Measurements from ENCODE around the gene STRN4. TPM values are rescaled to one million over a fixed set of nuclear protein-coding genes. Genes with fewer than 3 reads are reported as not detected.
"Not testable (repeated sequence)": the region's sequence is repeated elsewhere in the genome, so short reads cannot be mapped to it uniquely, and the experiment has no call there.

STRN4 gene
- total RNA-seq, 4 donors from 2014 or later: 81.6 to 306 (median 174) TPM

DNA sequence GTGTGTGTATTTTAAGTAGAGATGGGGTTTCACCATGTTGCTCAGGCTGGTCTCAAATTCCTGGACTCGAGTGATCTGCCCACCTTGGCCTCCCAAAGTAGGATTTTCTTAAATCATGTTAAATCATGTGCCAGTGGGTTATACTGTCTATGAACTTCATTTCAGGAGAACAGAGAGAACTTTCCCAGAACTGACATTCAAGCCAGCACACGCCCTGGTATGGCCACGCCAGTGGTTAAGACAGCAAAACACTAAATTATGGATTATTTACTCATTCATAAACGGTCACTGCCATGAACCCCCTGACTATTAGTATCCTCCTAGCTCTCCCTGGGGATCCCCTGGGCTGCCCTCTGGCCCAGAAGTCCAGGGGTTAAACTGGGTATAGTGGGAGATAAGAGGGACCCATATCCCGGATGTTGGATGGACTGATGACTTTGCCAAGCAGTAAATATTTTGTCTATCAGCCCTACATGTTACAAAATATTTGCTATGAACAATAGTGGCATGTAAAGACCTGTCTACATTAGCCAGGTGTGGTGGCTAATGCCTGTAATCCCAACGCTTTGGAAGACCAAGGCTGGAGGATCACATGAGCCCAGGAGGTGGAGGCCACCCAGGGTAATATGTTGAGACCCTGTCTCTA, 16.1 kb upstream of the STRN4 start:
- intact Hi-C loops (cut with DNase I; ENCODE audit: low total_unique reads): no loop called here

DNA sequence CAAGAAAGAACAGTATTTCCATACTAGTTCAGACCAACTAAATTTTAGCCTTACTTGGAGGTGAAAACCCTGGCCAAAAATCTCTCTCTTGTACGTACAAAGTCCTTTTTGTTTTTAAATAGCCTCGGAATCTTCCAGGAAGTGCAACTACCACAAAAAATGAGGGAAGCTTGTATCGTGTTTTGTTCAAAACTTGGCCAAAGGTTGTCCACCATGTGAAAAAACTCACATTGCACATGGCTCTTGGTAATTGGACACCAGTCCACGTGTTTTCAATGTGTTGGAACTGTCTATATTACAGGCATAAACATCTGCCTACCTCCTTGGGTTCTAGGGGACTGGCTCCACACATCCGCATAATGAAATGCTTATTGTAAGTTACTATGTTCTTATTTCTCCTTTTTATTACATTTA, 15.2 kb upstream of the STRN4 start:
- no peak for DNase-seq
- in situ Hi-C loops (cut with MboI; ENCODE audit: low pct_ligation_motif_present in 1 of 4, low pct_unique_long_range_greater_than_20kb in 1 of 4, low sequenced_read_pairs in 3 of 4) (loop anchor here in 1 of 4 donors (5.0 to 25.0 kb wide), 2 partner anchors 81 to 226 kb away; no protein-coding TSS in a partner anchor), intact Hi-C loops (cut with DNase I; ENCODE audit: low total_unique reads) (no loop called here)
- Histone ChIP-seq H3K4me3 (no peak overlapping the region), H3K27me3 (no peaks in the 10 kb centered on the region), H3K36me3 (peaks cover 0 to 5% (median 0%) of the 10 kb centered on the region in 4 donors), H3K9me3 (no peaks in the 10 kb centered on the region), H3K27ac (peak overlapping the region; percentile 9 to 55 (median 28)), H3K4me1 (peaks cover 7 to 25% (median 17%) of the 10 kb centered on the region in 4 donors)
- TF ChIP-seq POLR2A (IDR thresholded peaks at IDR 0.05) (no peak), POLR2AphosphoS5 (IDR thresholded peaks at IDR 0.05) (no peak)
- TF ChIP-seq, protein P1, sequence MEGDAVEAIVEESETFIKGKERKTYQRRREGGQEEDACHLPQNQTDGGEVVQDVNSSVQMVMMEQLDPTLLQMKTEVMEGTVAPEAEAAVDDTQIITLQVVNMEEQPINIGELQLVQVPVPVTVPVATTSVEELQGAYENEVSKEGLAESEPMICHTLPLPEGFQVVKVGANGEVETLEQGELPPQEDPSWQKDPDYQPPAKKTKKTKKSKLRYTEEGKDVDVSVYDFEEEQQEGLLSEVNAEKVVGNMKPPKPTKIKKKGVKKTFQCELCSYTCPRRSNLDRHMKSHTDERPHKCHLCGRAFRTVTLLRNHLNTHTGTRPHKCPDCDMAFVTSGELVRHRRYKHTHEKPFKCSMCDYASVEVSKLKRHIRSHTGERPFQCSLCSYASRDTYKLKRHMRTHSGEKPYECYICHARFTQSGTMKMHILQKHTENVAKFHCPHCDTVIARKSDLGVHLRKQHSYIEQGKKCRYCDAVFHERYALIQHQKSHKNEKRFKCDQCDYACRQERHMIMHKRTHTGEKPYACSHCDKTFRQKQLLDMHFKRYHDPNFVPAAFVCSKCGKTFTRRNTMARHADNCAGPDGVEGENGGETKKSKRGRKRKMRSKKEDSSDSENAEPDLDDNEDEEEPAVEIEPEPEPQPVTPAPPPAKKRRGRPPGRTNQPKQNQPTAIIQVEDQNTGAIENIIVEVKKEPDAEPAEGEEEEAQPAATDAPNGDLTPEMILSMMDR (IDR thresholded peaks at IDR 0.05): no peak
- WGBS, 2 donors (ENCODE audit: low coverage in 1 of 2): 46 to 60% methylated on average over 3 to 5 of the region's 5 CpGs

More for the DNA sequence above, 16.1 kb upstream of the STRN4 start:
- Histone ChIP-seq H3K27me3 (no peaks in the 10 kb centered on the region), H3K36me3 (no peaks in the 10 kb centered on the region), H3K27ac (no peak overlapping the region), H3K4me3 (no peak overlapping the region), H3K4me1 (peaks cover 7 to 22% (median 17%) of the 10 kb centered on the region in 4 donors), H3K9me3 (no peaks in the 10 kb centered on the region)
- in situ Hi-C loops (cut with MboI; ENCODE audit: low pct_ligation_motif_present in 1 of 4, low pct_unique_long_range_greater_than_20kb in 1 of 4, low sequenced_read_pairs in 3 of 4): loop anchor here in 1 of 4 donors (5.0 to 25.0 kb wide), 2 partner anchors 80 to 225 kb away; no protein-coding TSS in a partner anchor
- 20 to 71% methylated on average over 2 to 6 of the region's 6 CpGs for WGBS, 2 donors (ENCODE audit: low coverage in 1 of 2)
- DNase-seq: no peak
- TF ChIP-seq EP300 (IDR thresholded peaks at IDR 0.05; ENCODE audit: low read depth): no peak
- TF ChIP-seq POLR2AphosphoS5 (IDR thresholded peaks at IDR 0.05): no peak
- TF ChIP-seq, protein P1 (IDR thresholded peaks at IDR 0.05): no peak
- no peak for TF ChIP-seq POLR2A (IDR thresholded peaks at IDR 0.05)

DNA sequence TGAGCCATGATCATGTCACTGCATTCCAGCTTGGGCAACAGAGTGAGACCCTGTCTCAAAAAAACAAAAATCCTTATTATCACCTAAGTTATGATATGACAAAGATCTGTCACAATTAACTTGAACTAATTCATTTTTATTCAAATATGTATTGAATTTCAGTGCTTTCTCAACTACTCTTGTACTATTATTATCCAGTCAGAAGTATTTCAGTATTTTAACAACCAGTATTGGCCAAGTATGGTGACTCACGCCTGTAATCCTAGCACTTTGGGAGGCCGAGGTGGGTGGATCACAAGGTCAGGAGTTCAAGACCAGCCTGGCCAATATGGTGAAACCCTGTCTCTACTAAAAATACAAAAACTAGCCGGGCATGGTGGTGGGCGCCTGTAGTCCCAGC, 14.6 kb upstream of the STRN4 start:
- Histone ChIP-seq H3K27ac (peak overlapping the region; percentile 9 to 55 (median 46)), H3K4me1 (peaks cover 7 to 25% (median 17%) of the 10 kb centered on the region in 4 donors)
- intact Hi-C loops (cut with DNase I; ENCODE audit: low total_unique reads); H3K27me3 ChIP-seq; H3K9me3 ChIP-seq; H3K4me3 ChIP-seq; DNase-seq; H3K36me3 ChIP-seq: not testable (repeated sequence)
- in situ Hi-C loops (cut with MboI; ENCODE audit: low pct_ligation_motif_present in 1 of 4, low pct_unique_long_range_greater_than_20kb in 1 of 4, low sequenced_read_pairs in 3 of 4): loop anchor here in 1 of 4 donors (5.0 to 25.0 kb wide), 2 partner anchors 81 to 226 kb away; no protein-coding TSS in a partner anchor
- WGBS, 2 donors (ENCODE audit: low coverage in 1 of 2): 53 to 72% methylated on average over 2 to 4 of the region's 4 CpGs

DNA sequence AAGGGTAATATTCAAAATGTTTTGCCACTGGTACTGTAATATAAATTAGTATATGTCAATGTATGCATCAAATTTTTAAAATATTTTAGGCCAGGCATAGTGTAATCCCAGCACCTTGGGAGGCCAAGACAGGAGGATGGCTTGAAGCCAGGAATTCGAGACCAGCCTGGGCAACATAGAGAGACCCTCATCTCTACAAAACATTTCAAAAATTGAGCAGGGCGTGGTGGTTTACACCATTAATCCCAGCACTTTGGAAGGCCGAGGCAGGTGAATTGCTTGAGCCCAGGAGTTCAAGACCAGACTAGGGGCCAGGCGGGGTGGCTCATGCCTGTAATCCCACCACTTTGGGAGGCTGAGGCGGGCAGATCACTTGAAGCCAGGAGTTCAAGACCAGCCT, 14.1 kb upstream of the STRN4 start:
- H3K27ac ChIP-seq: peak overlapping the region; percentile 4 to 55 (median 30)
- H3K27me3 ChIP-seq: no peaks in the 10 kb centered on the region
- TF ChIP-seq EP300 (IDR thresholded peaks at IDR 0.05; ENCODE audit: low read depth) (no peak), POLR2A (IDR thresholded peaks at IDR 0.05) (no peak)
- TF ChIP-seq, protein P1 (IDR thresholded peaks at IDR 0.05): no peak
- WGBS, 2 donors (ENCODE audit: low coverage in 1 of 2): 89 to 100% methylated on average over 3 to 5 of the region's 5 CpGs
- H3K9me3 ChIP-seq: no peaks in the 10 kb centered on the region
- H3K4me3 ChIP-seq: no peak overlapping the region
- intact Hi-C loops (cut with DNase I; ENCODE audit: low total_unique reads): no loop called here
- H3K36me3 ChIP-seq: peaks cover 0 to 6% (median 0%) of the 10 kb centered on the region in 4 donors
- no peak for DNase-seq
- H3K4me1 ChIP-seq: peaks cover 7 to 23% (median 15%) of the 10 kb centered on the region in 4 donors
- in situ Hi-C loops (cut with MboI; ENCODE audit: low pct_ligation_motif_present in 1 of 4, low pct_unique_long_range_greater_than_20kb in 1 of 4, low sequenced_read_pairs in 3 of 4): loop anchor here in 1 of 4 donors (5.0 to 25.0 kb wide), 2 partner anchors 82 to 227 kb away; no protein-coding TSS in a partner anchor
